Measurements from ENCODE around the gene TP53TG5. TPM values are rescaled to one million over a fixed set of nuclear protein-coding genes. Genes with fewer than 3 reads are reported as not detected.

TP53TG5 gene
- total and polyA plus RNA-seq, 2 donors from 2014 or later: not detected

DNA sequence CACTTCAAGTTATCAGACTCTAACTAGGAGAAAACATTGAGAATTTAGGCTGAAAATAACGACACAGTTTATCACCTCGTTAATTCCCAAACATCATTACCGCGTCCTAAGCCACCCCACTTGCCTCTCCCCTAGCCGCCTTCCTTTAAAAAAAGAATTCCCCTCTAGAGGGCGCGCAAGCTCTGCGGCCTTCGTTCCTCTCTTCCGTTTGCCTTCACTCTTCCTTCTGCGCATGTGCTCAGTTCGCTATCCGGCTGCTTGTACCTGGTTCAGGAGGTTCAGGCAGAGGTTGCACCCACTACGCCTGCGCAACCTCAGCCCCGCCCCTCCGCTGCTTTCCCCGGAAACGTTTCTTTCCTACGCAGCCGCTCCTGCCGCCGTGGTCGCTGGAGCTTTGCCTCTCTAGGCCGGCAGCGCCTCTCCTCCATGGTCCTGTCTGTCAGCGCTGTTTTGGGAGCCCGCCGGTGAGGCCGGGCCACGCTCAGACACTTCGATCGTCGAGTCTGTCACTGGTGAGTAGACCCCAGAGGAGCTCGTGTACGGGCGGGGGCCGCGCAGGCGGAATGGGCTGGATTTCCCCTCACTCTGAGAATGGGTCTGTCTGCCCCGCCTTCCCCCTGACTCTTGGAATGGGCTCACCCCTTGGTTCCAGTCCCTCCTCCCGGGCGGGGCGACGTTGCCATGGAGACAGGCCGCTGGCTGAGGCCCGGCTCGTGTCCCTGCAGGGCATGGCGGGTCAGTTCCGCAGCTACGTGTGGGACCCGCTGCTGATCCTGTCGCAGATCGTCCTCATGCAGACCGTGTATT lies 15.1 kb downstream of the TP53TG5 start, which contains the start of gene SYS1:
SYS1 (plus strand) TSS at position 353 of the 807 bp plus-strand sequence; CDS start at position 729, 376 bp downstream.
- H3K4me1 ChIP-seq (ENCODE audit: control insufficient read depth in 2 of 3, insufficient read depth in 2 of 3, low read depth in 1 of 3, low read length in 3 of 3): peaks cover 1 to 32% (median 28%) of the 10 kb centered on the region in 3 donors
- TF ChIP-seq CTCF (IDR thresholded peaks at IDR 0.05; ENCODE audit: borderline replicate concordance, extremely low read depth, insufficient read depth): peak; percentile 78
- H3K9ac ChIP-seq (ENCODE audit: low read length in 3 of 3): peak within 1 kb of the TSS; percentile 77 to 88 (median 83)
- no peaks in the 10 kb centered on the region for H3K27me3 ChIP-seq (ENCODE audit: control insufficient read depth, insufficient read depth, low read length)
- peak within 1 kb of the TSS; percentile 87 to 94 (median 90) for H3K4me3 ChIP-seq (ENCODE audit: low read length in 3 of 3)
- peaks cover 2 to 27% (median 15%) of the 10 kb centered on the region in 3 donors for H3K36me3 ChIP-seq (ENCODE audit: control insufficient read depth in 2 of 3, insufficient read depth in 3 of 3, low read length in 3 of 3)
- FAIRE-seq: peak; percentile 6
- intact Hi-C loops (cut with DNase I): no loop called here
- H3K9me3 ChIP-seq (ENCODE audit: control insufficient read depth in 2 of 3, insufficient read depth in 1 of 3, low read length in 3 of 3): no peaks in the 10 kb centered on the region
- peak within 1 kb of the TSS; percentile 99 for H3K27ac ChIP-seq (ENCODE audit: low read depth in 2 of 2, low read length in 2 of 2)
- DNase-seq: peak; percentile 99 to 100 (median 99)

- FAIRE-seq: no peak
- no peak for TF ChIP-seq CTCF (IDR thresholded peaks at IDR 0.05; ENCODE audit: borderline replicate concordance, extremely low read depth, insufficient read depth)
- Histone ChIP-seq H3K4me1 (ENCODE audit: control insufficient read depth in 2 of 3, insufficient read depth in 2 of 3, low read depth in 1 of 3, low read length in 3 of 3) (peaks cover 2 to 40% (median 31%) of the 10 kb centered on the region in 3 donors), H3K4me3 (ENCODE audit: low read length in 3 of 3) (no peak overlapping the region), H3K9ac (ENCODE audit: low read length in 3 of 3) (no peak overlapping the region), H3K36me3 (ENCODE audit: control insufficient read depth in 2 of 3, insufficient read depth in 3 of 3, low read length in 3 of 3) (peaks cover 2 to 15% (median 7%) of the 10 kb centered on the region in 3 donors), H3K9me3 (ENCODE audit: control insufficient read depth in 2 of 3, insufficient read depth in 1 of 3, low read length in 3 of 3) (no peaks in the 10 kb centered on the region), H3K27ac (ENCODE audit: low read depth in 2 of 2, low read length in 2 of 2) (no peak overlapping the region), H3K27me3 (ENCODE audit: control insufficient read depth, insufficient read depth, low read length) (no peaks in the 10 kb centered on the region)
- intact Hi-C loops (cut with DNase I): no loop called here
- DNase-seq: peak in 1 of 5 donors; percentile 16
These were observed 16.3 kb downstream of the TP53TG5 start for GRCh38 chr20:45361793-45362192.

- no peak for FAIRE-seq
- no peaks in the 10 kb centered on the region for H3K9me3 ChIP-seq (ENCODE audit: control insufficient read depth in 2 of 3, insufficient read depth in 1 of 3, low read length in 3 of 3)
- TF ChIP-seq CTCF (IDR thresholded peaks at IDR 0.05; ENCODE audit: borderline replicate concordance, extremely low read depth, insufficient read depth): no peak
- H3K36me3 ChIP-seq (ENCODE audit: control insufficient read depth in 2 of 3, insufficient read depth in 3 of 3, low read length in 3 of 3): no peaks in the 10 kb centered on the region
- H3K4me1 ChIP-seq (ENCODE audit: control insufficient read depth in 2 of 3, insufficient read depth in 2 of 3, low read depth in 1 of 3, low read length in 3 of 3): peaks cover 2 to 37% (median 31%) of the 10 kb centered on the region in 3 donors
- no peaks in the 10 kb centered on the region for H3K27me3 ChIP-seq (ENCODE audit: control insufficient read depth, insufficient read depth, low read length)
- no peak for DNase-seq
- H3K4me3 ChIP-seq (ENCODE audit: low read length in 3 of 3): no peak overlapping the region
- H3K27ac ChIP-seq (ENCODE audit: low read depth in 2 of 2, low read length in 2 of 2): peak overlapping the region; percentile 96
- intact Hi-C loops (cut with DNase I): no loop called here
- H3K9ac ChIP-seq (ENCODE audit: low read length in 3 of 3): peak overlapping the region in 2 of 3 donors; percentile 17 to 77
These were observed 18.5 kb downstream of the TP53TG5 start for GRCh38 chr20:45359406-45360148.
